HUES64 (cell line): Measurements from ENCODE around the gene HES4.
"Not testable (repeated sequence)": the region's sequence is repeated elsewhere in the genome, so short reads cannot be mapped to it uniquely, and the experiment has no call there.

Experiments used
- H3K27ac ChIP-seq: 2 replicates; pipeline ENCODE4 v1.7.0; 2013; ENCODE audit warnings: low read depth, low read length, inconsistent platforms
- H3K27me3 ChIP-seq: 2 replicates; pipeline ENCODE4 v1.6.1; 2013; ENCODE audit warnings: mild to moderate bottlenecking, low read length; ENCODE audit not compliant: insufficient read depth
- H3K36me3 ChIP-seq: 2 replicates; pipeline ENCODE4 v1.6.1; 2013; ENCODE audit warnings: mild to moderate bottlenecking, low read length; ENCODE audit not compliant: insufficient read depth
- H3K4me1 ChIP-seq: 2 replicates; pipeline ENCODE4 v1.6.1; 2013; ENCODE audit warnings: mild to moderate bottlenecking, low read length, moderate library complexity; ENCODE audit not compliant: insufficient read depth
- H3K4me3 ChIP-seq: 2 replicates; pipeline ENCODE4 v1.5.1; 2013; ENCODE audit warnings: mild to moderate bottlenecking, low read length, moderate library complexity
- H3K9ac ChIP-seq: 2 replicates; pipeline ENCODE4 v1.6.1; 2013; ENCODE audit warnings: mild to moderate bottlenecking, low read depth, low read length
- H3K9me3 ChIP-seq: 2 replicates; pipeline ENCODE4 v1.6.1; 2013; ENCODE audit warnings: low read depth, low read length; ENCODE audit not compliant: insufficient read depth
- WGBS: fragments of 150-250, 120-280 bp; methylation state at CpG from one replicate; pipeline ENCODE4 v1.1.7; 2013; ENCODE audit warnings: missing lambda C conversion rate; 5-methylcytosine and 5-hydroxymethylcytosine counted together

HES4 gene

DNA sequence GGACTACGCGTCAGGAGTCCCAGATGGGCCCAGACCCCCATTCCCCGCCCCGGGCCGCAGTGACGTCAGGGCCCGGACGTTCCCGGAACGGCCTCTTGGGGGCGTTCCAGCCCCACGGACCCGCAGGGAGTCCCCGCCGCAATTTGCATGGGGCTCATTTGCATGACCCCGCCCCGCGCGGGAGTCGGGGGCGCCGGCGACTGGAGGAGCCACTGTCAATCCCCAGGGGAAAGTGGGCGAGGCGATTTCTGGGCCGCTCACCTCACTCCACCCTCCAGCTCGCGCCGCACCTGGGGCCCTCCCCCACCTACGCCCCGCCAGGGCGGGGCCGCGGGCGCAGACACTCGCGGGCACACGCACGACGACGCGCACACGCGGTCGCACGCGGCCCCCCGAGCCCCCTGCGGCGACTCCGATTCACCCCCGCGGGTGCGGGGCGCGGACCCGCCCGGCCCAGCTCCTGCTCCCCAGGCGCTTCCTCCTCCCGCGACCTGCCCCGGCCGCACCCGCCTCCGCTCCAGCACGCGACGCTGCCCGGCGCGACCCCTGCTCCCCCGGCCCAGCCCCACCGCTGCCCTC lies 33.2 kb upstream of the HES4 start:
- peaks cover 13% of the 10 kb centered on the region for H3K36me3 ChIP-seq
- H3K9me3 ChIP-seq, result no peaks in the 10 kb centered on the region
- no peak overlapping the region for H3K9ac ChIP-seq
- under 1% methylated on average over 73 of the region's 73 CpGs for WGBS
- 0 out of 2 replicates have a peak, but pooled peaks cover 3% of the 10 kb centered on the region for H3K4me1 ChIP-seq
- peaks cover 22% of the 10 kb centered on the region for H3K27me3 ChIP-seq
- H3K27ac ChIP-seq, result no peak overlapping the region
- H3K4me3 ChIP-seq, result peak overlapping the region; percentile 63

DNA sequence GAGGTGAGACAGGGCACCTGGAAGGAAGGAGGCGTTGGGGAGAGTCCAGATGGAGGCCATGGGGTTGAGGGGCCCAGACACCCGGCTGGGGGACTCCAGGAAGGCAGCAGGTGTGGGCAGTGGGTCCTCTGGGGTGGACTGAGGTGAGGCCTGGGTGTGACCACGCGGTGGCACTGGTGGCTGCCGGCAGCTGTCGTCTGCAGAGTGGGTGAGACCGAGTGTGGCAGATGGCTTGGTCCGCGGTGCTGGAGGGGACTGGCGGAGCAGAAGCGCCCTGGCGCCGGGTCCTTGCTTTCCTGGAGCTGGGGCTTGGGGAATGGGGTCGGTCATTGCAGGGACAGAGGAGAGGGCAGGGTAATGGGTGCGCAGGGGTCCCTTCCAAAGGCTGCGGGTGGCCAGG lies 32.5 kb upstream of the HES4 start:
- Histone ChIP-seq H3K9me3 (no peaks in the 10 kb centered on the region), H3K4me1 (0 out of 2 replicates have a peak, but pooled peaks cover 3% of the 10 kb centered on the region), H3K36me3 (peaks cover 16% of the 10 kb centered on the region), H3K4me3 (peak overlapping the region; percentile 35), H3K27me3 (peaks cover 15% of the 10 kb centered on the region), H3K9ac (no peak overlapping the region), H3K27ac (no peak overlapping the region)
- WGBS, result 50% methylated on average over 16 of the region's 16 CpGs

DNA sequence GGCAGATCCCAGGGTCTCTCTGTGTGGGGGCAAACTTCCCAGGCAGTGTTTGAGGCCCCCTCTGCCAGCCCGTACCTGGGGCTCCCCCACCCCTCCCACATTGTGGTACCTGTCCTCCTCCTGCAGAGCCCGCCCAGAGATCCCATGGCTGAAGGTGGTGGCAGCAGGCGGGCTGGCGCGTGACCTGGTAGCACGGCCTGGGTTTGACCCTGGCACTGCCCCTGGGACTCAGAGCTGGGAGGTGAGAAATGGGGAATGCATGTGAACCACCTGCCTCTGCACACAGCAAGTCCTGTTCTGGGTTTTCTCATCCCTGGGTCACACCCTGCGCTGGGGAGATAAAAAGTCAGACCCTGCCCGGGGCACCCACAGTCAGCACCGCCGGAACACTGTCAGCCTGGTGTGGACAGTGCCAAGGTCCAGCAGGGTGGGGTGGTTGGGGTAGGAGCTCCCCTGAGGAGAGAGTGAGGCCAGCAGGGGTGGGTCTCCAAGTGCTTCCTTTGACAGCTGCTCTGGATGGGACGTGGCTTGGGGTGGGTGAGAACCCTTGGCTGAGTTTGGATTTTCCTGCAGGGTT lies 31.9 kb upstream of the HES4 start:
- WGBS, result 91% methylated on average over 11 of the region's 11 CpGs
- H3K27ac ChIP-seq, result no peak overlapping the region

DNA sequence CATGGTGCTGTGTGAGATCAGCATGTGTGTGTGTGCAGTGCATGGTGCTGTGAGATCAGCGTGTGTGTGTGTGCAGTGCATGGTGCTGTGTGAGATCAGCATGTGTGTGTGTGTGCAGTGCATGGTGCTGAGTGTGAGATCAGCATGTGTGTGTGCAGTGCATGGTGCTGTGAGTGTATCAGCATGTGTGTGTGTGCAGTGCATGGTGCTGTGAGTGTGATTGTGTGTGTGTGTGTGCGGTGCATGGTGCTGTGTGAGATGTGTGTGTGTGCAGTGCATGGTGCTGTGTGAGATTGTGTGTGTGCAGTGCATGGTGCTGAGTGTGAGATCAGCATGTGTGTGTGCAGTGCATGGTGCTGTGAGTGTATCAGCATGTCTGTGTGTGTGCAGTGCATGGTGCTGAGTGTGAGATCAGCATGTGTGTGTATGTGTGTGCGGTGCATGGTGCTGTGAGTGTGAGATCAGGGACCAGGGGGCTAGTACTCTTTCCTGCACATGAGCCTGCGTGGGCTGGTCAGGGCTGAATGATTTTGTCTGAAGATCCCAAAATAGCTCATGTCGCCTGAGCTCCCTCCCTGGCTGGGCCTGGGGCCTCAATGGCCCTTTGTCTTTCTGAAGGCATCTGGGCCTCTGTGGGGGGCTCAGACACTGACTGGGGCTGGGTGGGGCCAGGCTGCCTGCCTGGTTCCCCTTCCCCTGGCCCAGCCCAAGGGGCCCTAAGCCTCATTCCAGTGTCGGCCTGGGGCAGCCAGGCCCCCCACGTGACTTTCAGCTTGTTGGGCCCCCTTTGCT lies 31.2 kb upstream of the HES4 start:
- Histone ChIP-seq H3K36me3 (peaks cover 13% of the 10 kb centered on the region), H3K27me3 (peaks cover 15% of the 10 kb centered on the region)
- not testable (repeated sequence) for H3K27ac ChIP-seq, H3K9ac ChIP-seq, H3K9me3 ChIP-seq, H3K4me1 ChIP-seq, H3K4me3 ChIP-seq
- WGBS, result 71% methylated on average over 7 of the region's 7 CpGs

More for the DNA sequence above, 31.9 kb upstream of the HES4 start:
- H3K36me3 ChIP-seq, result peaks cover 16% of the 10 kb centered on the region
- H3K4me3 ChIP-seq, result no peak overlapping the region
- H3K9me3 ChIP-seq, result no peaks in the 10 kb centered on the region
- no peak overlapping the region for H3K9ac ChIP-seq
- peaks cover 15% of the 10 kb centered on the region for H3K27me3 ChIP-seq
- H3K4me1 ChIP-seq, result 0 out of 2 replicates have a peak, but pooled peaks cover 3% of the 10 kb centered on the region

DNA sequence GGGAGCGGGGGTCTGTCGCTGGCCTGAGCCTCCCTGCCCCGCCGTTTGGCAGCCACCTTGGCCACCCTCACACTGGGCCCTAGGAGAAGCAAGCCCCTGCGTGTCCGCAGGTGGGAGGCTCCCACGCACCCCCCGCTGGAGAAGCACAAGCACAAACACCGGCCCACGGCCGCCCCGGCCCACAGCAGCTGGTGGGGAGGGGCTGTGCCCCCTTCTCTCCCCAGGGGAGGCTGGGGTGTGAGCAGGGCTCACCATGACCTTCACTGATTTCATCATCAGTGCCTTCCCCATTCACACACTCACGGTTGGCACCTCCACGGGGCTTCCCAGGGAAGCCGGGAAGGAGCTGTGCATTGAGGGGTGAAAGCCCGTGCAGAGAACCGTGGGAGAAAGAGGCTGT lies 27.9 kb upstream of the HES4 start:
- Histone ChIP-seq H3K27me3 (no peaks in the 10 kb centered on the region; the same call in 1 of the 2 replicates), H3K9ac (no peak overlapping the region), H3K4me1 (peaks cover 26% of the 10 kb centered on the region), H3K4me3 (no peak overlapping the region), H3K27ac (no peak overlapping the region), H3K9me3 (no peaks in the 10 kb centered on the region), H3K36me3 (peaks cover 9% of the 10 kb centered on the region; the same call in 1 of the 2 replicates)
- WGBS, result 90% methylated on average over 16 of the region's 17 CpGs

DNA sequence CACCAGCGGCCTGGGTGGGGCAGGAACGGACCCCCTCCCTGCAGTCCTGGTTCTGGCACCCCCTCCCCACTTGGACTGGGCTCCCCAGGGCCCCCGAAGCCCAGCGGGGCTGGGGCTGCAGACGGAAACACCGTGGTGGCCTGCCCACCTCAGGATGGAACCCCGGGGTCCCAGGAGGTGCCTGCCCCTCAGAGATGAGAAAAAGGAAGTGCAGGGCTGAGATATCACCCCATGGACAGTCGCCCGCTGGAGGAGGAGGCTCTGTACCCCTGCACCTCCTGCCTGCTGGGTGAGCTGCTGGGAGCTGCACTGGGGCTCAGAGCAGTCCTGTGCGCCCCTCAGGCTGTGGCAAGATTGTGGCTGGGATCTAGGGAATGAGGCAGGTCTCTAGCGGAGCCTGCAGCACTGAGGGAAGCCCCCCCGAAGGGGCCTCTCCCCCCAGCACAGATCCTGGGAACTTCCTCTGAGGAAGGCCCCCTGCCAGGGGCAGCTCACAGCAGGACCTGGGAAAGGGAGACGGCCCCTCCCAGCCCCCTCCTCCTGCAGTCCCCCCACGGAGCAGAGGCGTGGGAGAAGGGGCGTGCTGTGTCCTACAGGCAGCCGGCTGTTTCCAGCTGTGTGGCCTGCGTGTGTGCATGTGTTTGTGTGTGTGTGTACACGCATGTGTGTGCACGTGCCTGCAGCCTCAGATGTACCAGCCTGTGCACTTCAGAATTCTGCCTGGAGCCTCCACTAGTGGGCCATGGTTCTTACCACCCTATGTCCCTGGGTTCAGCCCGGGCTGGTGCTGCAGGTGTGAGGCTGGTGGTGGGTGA lies 26.9 kb upstream of the HES4 start:
- Histone ChIP-seq H3K27me3 (no peaks in the 10 kb centered on the region; the same call in 1 of the 2 replicates), H3K4me1 (peaks cover 31% of the 10 kb centered on the region), H3K36me3 (peaks cover 16% of the 10 kb centered on the region), H3K9ac (no peak overlapping the region), H3K9me3 (no peaks in the 10 kb centered on the region), H3K4me3 (no peak overlapping the region), H3K27ac (no peak overlapping the region)
- WGBS, result 80% methylated on average over 21 of the region's 21 CpGs

DNA sequence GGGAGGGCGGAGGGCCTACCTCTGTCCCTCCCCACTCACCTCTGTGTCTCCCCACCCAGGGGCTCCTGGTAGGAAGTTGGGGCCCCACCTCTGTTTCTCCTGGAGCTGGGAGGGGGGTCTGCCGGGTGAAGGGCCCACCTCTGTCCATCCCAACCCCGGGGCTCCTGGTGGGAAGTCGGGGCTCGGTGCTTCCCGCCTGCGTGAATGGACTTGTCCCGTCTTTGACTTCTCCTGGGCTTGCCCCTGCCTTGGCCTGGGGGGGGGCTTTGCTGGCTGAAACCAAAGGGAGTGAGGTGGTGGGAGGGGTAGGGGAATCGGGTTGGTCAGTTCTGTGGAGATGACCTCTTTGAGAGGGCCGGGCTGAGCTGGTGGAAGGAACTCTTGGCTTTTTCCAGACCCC lies 25.8 kb upstream of the HES4 start:
- WGBS, result 94% methylated on average over 10 of the region's 10 CpGs
- Histone ChIP-seq H3K4me1 (peaks cover 35% of the 10 kb centered on the region), H3K27ac (no peak overlapping the region)

DNA sequence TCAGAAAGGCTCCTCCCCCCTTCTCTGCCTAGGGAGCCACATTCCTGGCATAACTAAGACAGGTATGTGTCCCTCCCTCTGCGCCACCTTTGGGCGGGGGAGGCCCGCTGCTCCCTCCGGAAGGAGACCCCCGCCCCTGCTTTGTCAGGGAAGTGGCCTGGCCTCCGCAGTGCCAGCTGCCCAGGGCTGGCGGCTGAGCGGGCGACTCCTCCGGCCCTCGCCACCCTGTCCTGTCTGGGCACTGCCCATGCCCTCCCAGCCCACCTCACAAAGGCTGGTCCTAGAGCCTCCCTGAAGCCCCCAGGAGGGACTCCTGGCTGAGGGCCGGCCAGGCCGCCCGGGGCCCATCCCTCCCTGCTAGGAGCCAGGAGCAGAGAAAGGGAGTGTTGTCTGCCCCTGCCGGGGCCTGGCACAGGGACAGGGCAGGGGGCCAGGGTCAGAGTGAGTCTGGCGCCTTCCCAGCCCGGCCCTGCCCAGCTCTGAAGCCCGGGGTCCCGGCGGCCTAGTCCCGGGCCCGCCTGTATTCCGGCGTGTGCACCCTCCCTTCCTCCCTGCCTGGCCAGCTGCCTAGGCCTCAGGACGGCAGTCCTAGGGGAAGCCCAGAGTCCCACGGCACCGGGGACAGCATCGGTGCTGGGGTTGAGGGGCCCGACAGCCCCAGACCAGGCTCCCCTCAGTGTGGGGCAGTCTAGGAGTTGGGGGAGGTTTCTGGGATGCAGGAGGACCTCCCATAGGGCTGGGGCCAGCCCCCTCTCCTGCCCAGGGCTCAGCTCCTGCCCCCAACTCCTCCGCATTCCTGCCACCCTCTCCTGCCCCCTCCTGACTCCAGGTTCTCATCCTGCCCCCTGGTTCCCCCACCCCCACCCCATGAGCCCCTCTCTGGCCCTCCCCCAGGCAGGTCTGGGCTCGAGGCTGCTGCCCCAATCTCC lies 25.1 kb upstream of the HES4 start:
- Histone ChIP-seq H3K9me3 (no peaks in the 10 kb centered on the region), H3K4me1 (peaks cover 35% of the 10 kb centered on the region), H3K27ac (peak overlapping the region; percentile 63), H3K9ac (peak overlapping the region; percentile 31), H3K36me3 (peaks cover 16% of the 10 kb centered on the region), H3K4me3 (no peak overlapping the region), H3K27me3 (no peaks in the 10 kb centered on the region; the same call in 1 of the 2 replicates)
- 49% methylated on average over 31 of the region's 31 CpGs for WGBS

More for the DNA sequence above, 25.8 kb upstream of the HES4 start:
- Histone ChIP-seq H3K9me3 (no peaks in the 10 kb centered on the region), H3K36me3 (peaks cover 16% of the 10 kb centered on the region), H3K9ac (no peak overlapping the region), H3K4me3 (no peak overlapping the region), H3K27me3 (no peaks in the 10 kb centered on the region; the same call in 1 of the 2 replicates)

DNA sequence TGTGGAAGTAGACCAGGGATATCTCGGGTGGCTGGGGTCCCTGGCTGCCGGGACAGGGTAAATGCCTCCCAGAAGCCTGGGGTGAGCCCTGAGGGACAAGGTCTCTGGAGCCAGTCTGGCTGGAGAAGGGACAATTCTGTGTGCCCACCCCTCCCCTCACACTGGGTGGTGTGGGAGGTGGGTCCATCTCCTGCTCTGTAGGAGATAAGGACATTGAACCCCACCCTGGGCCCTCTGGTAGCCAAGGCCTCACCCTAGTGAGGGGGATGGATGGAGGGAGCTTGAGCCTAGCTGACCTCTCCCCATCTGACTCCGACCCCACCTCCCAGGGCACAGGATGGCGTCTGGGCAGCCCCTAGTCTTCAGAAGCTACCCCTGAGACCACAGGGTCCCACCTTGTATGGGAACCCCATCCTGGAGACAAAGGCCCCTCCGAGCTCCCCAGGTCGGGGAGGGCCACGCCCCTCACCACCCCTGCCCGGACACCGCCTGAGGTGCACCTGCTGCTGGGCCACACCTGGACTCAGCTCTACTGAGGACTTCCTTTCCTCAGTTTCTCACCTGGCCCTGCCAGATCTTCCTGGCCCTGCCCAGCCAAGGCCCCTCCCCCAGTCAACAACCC lies 24.4 kb upstream of the HES4 start:
- Histone ChIP-seq H3K27ac (peak overlapping the region; percentile 58), H3K9me3 (no peaks in the 10 kb centered on the region), H3K9ac (no peak overlapping the region; the same call in 1 of the 2 replicates), H3K4me3 (no peak overlapping the region), H3K4me1 (peaks cover 35% of the 10 kb centered on the region), H3K36me3 (peaks cover 16% of the 10 kb centered on the region), H3K27me3 (no peaks in the 10 kb centered on the region; the same call in 1 of the 2 replicates)
- 75% methylated on average over 9 of the region's 9 CpGs for WGBS

DNA sequence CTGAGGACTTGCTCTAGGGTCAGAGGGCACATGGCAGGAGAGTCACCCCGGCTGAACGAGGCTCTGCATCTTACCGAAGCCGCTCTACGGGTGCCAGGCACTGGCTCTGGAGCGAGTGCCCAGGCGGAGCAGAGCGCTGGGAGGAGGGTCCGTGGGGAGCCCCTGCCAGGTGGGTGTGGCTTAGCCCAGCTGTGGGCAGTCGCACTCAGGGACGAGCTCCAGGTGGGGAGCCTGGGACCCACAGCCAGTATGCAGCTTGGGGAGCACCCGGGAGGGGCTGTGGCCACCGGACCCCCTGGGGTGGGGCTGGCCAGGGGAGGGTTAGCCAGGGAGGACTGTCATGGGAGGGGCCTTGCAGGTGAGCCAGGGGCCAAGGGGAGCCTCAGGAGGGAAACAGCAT lies 23.8 kb upstream of the HES4 start:
- 86% methylated on average over 13 of the region's 13 CpGs for WGBS
- H3K27ac ChIP-seq, result peak overlapping the region; percentile 58; the same call in 1 of the 2 replicates
- no peak overlapping the region for H3K4me3 ChIP-seq
- H3K36me3 ChIP-seq, result peaks cover 16% of the 10 kb centered on the region
- peaks cover 35% of the 10 kb centered on the region for H3K4me1 ChIP-seq
- no peak overlapping the region for H3K9ac ChIP-seq
- no peaks in the 10 kb centered on the region; the same call in 1 of the 2 replicates for H3K27me3 ChIP-seq
- H3K9me3 ChIP-seq, result no peaks in the 10 kb centered on the region
